HG03139 (cell line): ENCODE measurements around the gene MRPS21.

Experiments used
- ATAC-seq: cut with Tn5 transposase; IDR thresholded peaks from one replicate; pipeline ENCODE4 v1.9.1; 2021; ENCODE audit not compliant: unreplicated experiment

MRPS21 gene

GRCh38 chr1:150293433-150294253 lies at the start of gene MRPS21:
TSS of gene MRPS21 (plus strand) at chr1:150293861. CDS start at chr1:150294367, 506 bp downstream.
- peak; percentile 85 for ATAC-seq

GRCh38 chr1:150249936-150250335 lies 43.7 kb upstream of the MRPS21 start:
- no peak for ATAC-seq

DNA sequence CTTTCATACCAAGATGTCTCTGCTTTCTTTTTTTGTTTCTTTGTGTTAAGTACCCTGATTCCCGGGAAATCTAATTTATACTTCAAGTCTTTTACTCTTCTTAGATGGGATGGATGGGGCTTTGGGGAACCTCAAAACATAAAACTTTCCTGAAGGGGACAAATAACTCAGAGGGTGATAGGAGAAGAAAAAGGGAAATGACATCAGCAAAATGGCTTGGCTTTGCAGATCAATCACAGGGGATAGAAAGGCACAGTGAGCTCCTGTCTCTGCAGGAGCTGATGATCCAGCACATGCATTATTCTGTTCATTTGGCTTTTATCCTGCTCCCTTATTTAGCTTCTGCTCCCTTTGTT lies 37.5 kb upstream of the MRPS21 start:
- no peak for ATAC-seq

GRCh38 chr1:150256554-150257341 lies 36.9 kb upstream of the MRPS21 start:
- ATAC-seq: no peak

DNA sequence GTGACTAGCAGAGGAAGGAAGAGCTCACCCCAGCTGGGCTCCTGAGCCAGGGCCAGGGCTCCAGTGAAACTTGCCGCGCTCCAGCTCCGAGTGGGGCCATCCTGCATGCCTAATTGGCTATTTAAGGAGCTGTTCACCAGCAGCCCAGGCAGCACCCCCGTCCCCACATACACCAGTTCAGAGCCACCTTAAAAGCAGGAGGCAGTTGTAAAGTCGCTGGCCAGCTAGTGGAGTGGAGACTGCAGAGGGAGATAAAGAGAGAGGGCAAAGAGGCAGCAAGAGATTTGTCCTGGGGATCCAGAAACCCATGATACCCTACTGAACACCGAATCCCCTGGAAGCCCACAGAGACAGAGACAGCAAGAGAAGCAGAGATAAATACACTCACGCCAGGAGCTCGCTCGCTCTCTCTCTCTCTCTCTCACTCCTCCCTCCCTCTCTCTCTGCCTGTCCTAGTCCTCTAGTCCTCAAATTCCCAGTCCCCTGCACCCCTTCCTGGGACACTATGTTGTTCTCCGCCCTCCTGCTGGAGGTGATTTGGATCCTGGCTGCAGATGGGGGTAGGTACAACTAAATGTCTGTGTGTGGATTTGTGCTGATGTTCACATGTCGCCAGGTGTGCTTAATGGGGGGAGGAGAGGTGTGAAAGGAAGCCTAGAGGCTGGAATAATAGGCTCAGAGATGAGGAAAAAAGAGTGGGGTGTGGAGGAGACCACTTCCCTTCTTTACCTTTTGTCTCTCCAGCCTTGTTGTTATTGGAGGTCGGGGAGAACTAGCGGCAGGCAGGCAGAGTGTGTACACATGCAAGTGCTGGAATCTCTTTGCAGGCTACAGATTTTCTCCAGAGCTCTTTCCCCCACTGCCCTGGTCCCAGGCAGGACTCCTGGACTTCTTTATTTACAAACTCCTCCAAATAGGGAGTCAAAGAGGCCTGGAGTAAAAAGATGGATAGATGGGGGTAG lies 35.8 kb upstream of the MRPS21 start, which contains the start of gene CA14:
TSS of gene CA14 (plus strand) at position 151 of the 962 bp plus-strand sequence. CDS start at position 506, 355 bp downstream.
- ATAC-seq: no peak

- no peak for ATAC-seq
Measured at GRCh38 chr1:150259217-150259616, 34.4 kb upstream of the MRPS21 start.

- ATAC-seq: no peak
Measured at GRCh38 chr1:150259758-150260669, 33.6 kb upstream of the MRPS21 start.

DNA sequence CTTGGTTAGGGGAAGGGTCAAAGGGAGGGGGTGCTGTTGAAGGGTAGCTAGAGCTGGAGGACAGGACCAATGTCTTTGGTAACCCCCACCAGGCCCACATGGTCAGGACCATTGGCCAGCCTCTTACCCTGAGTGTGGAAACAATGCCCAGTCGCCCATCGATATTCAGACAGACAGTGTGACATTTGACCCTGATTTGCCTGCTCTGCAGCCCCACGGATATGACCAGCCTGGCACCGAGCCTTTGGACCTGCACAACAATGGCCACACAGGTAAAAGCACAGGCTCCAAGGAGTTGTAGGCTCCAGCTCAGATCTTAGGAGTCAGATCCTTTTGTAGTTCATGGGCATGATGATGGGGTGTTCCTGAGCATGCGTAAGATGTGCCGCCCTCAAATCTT lies 32.3 kb upstream of the MRPS21 start:
- no peak for ATAC-seq

DNA sequence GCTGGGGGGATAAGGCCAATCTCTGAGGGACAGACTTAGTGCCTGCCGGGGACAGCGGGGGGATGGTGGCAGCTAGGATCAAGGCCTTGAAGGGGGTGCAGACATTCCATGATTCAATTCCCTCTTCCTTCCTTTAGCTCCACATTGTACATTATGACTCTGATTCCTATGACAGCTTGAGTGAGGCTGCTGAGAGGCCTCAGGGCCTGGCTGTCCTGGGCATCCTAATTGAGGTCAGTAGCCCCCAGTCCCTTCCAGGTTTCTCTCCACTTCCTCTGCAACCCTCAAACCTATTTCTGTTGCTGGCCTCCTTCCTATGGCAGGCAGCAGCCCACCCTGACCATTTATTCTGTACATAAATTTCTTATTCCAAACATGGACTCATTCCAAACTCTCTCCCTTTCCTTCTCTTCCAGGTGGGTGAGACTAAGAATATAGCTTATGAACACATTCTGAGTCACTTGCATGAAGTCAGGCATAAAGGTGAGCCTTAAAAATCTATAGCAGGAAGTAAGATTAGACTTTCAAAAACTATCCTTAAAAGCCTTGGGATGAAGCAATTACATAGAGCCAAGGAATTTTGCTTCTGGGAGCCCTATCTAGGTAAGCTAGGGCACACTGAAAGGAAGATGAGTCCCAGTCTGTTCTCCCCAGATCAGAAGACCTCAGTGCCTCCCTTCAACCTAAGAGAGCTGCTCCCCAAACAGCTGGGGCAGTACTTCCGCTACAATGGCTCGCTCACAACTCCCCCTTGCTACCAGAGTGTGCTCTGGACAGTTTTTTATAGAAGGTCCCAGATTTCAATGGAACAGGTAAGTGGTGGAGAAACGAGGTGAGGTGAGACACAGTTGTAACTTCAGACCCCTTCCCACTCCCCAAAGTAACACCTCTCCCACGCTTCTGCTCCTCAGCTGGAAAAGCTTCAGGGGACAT lies 31.0 kb upstream of the MRPS21 start:
- ATAC-seq: no peak

DNA sequence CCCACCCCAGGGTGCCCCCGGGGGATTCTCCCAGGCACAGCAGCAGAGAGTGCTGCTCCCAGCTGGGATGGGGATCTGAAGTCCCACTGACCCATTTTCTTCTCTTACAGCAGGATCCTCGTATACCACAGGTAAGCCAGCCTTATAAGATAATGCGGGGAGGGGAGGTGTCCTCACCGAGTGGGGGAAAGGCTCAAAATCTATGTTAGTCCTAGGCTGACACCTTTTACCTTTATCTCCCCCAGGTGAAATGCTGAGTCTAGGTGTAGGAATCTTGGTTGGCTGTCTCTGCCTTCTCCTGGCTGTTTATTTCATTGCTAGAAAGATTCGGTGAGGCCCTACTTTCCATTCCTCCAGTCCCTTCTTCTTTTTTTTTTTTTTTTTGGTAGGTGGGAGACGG lies 30.1 kb upstream of the MRPS21 start:
- no peak for ATAC-seq

- ATAC-seq: no peak
Measured at GRCh38 chr1:150267896-150268295, 25.8 kb upstream of the MRPS21 start.

DNA sequence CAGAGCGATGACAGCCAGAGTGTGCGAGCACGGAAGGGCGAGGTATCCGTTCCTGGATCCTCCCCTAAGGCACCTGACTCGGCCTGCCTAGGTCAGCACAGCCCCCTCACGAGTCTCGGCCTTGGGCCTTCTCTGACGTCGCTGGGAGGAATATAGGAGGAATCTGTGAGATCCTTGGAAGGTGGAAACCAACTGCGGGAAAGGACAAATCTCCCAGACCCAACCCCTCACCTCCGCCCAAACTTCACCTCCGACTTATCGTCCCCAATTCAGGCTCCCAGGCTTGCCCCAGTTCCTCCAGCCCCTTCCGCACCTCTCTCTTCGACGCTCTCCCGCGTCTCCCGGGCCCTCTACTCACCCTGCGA lies 25.3 kb upstream of the MRPS21 start:
- ATAC-seq: no peak

DNA sequence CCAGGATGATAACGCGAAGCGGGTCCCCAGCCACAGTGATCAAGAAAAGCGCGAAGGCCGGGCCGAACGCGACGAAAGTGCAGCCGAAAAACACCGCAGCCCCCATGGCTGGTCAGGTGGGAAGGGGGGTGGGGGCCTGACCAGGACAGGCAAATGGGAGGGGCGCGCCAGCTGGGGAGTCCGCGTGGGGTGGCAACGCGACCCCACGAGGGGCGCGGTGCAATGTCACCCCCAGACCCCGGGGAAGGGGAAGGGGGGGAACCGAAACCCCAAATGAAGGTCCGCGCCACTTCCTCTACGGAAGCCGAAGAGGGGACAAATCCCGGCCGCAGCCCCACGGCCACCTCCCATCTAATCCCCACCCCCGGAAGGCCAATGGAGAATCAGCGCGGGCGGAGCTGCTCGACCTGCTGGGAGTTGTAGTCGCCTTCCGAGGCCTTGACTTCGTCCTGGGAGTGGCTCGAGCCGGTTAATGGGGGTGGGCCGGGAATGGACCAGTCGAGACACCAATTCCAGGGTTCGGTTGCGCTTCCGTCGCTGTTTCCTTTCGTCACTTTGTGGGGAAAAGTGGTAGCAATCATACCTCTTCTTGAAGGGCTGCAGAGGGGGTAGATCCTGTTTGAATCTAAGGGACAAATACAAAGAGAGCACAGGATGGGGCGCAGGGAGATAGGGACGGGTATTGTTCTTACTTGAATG lies 24.8 kb upstream of the MRPS21 start, which contains the start of gene APH1A:
TSS of gene APH1A (minus strand) at position 312 of the 699 bp plus-strand sequence. CDS start at position 106, 206 bp downstream.
- ATAC-seq: peak; percentile 75

GRCh38 chr1:150269451-150269850 lies 24.2 kb upstream of the MRPS21 start:
- no peak for ATAC-seq

GRCh38 chr1:150271291-150271959 lies 22.2 kb upstream of the MRPS21 start:
- ATAC-seq: no peak

- no peak for ATAC-seq
Measured at GRCh38 chr1:150273311-150273710, 20.4 kb upstream of the MRPS21 start.

- ATAC-seq: no peak
Measured at GRCh38 chr1:150280138-150280707, 13.4 kb upstream of the MRPS21 start.
